NCI-H128 (cell line): ENCODE measurements around the gene TFB1M.
"Not testable (repeated sequence)": the region's sequence is repeated elsewhere in the genome, so short reads cannot be mapped to it uniquely, and the experiment has no call there.

ENCODE experiments used
- DNase-seq: peaks from one replicate; lab custom pipeline; 2025; ENCODE audit not compliant: unreplicated experiment; lab: John Stamatoyannopoulos, UW

Gene TFB1M

GRCh38 chr6:155244434-155244833, 69.8 kb downstream of the TFB1M start:
- DNase-seq: no peak

- DNase-seq: no peak
Observed at GRCh38 chr6:155241966-155242365, 72.3 kb downstream of the TFB1M start.

- no peak for DNase-seq
Observed at GRCh38 chr6:155240905-155241600, 73.2 kb downstream of the TFB1M start.

- no peak for DNase-seq
Observed at GRCh38 chr6:155237613-155238012, 76.7 kb downstream of the TFB1M start.

GRCh38 chr6:155235087-155235486, 79.2 kb downstream of the TFB1M start:
- DNase-seq: no peak

DNA sequence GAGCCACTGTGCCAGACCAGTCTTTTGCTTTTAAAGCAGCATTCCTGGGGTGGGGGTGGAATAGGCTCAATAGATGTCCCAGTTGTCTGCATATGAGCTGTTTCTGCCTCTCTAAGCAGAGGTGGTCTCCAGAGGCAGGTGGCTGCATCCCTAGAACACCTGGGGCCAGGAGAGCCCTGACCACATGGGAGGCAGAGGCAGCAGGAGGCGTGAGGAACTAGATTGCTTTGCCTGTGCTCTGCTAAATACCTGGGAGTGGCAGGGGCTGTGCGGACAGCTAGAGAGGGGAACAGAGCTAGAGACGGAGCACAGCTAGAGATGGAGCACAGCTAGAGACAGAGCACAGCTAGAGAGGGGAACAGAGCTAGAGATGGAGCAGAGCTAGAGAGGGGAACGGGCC, 79.6 kb downstream of the TFB1M start:
- DNase-seq: no peak

GRCh38 chr6:155234167-155234566, 80.1 kb downstream of the TFB1M start:
- no peak for DNase-seq

DNA sequence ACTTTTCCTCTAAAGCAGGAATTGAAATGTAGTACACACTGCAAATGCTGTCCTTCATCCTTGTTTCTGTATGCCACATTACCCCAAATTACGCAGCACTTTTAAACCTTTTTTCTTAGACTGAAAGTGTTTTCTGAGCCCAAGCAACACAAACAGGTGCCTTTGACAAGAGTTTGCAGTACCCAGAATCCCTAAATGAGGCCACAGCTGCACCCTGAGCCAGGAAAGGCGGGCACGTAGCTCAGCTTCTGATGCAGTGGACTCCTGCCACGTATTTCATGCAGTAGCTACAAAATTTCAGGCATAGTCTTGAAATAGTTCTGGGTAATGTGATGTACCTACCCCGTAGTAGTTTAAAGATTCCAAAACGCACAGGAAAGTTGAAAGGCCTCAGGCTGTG, 81.4 kb downstream of the TFB1M start:
- DNase-seq: no peak

DNA sequence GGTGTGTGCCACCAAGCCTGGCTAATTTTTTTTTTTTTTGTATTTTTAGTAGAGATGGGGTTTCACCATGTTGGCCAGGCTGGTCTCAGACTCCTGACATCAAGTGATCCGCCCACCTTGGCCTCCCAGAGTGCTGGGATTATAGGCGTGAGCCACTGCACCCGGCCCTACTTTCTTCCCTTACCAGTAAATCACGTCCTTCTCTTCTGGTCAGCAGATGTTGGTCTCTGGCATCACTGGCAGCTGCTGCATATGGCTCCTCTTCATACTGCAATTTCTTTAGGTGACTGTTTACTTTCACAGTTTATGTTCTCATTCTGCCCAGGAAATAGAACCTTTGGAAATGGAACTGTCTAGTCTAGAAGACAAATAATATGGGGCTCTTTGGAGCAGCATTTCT, 83.3 kb downstream of the TFB1M start:
- DNase-seq: not testable (repeated sequence)

GRCh38 chr6:155228546-155229166, 85.6 kb downstream of the TFB1M start:
- DNase-seq: no peak

- no peak for DNase-seq
Observed at GRCh38 chr6:155227046-155227445, 87.2 kb downstream of the TFB1M start.

- DNase-seq: no peak
Observed at GRCh38 chr6:155224618-155225017, 89.7 kb downstream of the TFB1M start.

DNA sequence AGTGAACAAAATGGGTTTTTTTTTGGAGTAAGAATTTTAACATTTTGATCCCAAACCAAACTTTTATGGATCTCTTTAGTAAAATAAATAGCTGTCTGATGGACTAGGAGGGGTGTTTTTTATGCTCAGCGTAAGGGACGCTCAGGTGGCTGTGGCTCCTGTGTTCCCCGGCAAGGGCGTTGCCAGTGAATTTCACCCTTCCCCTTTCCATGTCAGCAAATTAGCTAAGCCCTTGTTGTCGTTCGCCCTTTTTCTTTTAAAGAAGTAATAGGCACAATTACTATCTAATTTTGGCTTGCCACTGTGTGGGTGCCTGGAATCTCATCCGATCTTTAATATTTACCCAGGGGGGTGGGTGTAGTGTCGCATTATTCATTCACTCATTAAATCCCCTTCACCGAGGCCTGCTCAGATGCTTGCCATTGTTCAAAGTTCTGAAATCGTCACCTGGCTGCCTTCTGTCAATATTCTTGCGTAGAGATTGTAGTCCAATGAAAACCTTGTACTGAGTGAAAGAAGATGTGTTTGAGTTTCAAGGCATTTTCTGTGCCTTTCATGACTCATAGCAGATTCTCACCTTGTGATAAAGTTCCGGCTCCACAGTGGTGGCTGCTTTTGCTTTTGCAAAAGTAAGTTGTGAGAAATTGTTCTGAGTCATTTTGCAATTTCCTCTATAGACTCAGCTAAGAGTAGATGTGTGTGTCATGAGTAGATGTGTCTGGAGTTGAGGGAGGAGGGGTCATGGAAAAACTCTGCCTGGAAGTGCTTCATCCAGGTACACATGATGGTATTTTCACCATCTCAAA, 90.4 kb downstream of the TFB1M start:
- DNase-seq: no peak

DNA sequence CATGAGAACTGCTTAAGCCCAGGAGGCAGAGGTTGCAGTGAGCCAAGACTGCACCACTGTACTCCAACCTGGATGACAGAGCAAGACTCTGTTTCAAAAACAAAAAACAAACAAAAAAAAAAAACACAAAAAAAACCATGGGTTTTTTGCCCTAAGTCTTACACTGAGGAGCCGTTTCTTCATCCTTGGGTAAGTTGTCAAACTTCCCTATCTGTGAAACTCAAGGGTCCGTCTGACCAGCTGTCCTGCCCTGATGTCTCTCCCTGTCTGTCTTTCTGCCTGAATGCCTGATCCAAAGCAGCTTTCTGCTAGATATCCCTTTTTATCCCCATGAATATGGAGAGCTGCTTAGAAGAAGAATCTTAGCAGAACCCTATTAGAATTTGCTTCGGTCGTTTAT, 91.8 kb downstream of the TFB1M start:
- no peak for DNase-seq

DNA sequence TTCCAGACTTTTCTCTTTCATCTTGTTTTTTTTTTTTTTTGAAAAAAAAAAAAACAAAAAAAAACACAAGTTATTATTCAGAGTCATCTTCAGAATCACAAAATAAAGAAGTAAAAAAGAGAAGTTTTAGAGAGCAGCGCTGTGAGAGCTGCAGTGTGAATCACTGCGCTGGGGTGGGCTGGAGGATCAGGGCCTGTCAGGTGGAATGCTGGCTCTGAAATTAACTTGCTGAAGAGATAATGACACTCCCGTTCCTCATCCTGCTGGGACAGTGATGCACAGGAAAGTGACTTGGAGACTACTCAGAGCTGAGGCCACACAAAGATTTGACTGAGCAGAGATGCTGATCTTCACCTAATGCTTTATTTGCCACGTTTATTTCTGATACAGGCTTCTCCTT, 93.2 kb downstream of the TFB1M start:
- no peak for DNase-seq

- DNase-seq: no peak
Observed at GRCh38 chr6:155219858-155220301, 94.4 kb downstream of the TFB1M start.

DNA sequence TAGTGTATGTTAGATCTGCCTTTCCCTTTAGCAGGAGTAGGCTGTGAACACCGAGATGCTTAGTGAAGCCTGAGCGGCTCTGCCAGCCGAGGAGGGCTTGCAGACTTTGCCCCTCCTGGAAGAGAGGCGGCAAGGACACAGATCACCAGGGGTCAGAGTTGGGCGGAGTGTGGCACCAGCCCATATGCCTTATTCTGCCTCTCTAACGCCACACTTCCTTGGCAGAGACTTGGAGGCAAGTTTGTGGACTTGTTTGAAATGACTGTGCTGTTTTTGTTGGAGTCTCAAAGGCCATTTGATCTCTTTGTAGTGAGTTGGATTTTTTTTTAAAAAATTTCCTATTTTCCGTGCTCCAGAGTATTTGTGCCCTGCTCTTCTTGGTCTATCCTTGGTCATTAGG, 95.0 kb downstream of the TFB1M start:
- DNase-seq: no peak

DNA sequence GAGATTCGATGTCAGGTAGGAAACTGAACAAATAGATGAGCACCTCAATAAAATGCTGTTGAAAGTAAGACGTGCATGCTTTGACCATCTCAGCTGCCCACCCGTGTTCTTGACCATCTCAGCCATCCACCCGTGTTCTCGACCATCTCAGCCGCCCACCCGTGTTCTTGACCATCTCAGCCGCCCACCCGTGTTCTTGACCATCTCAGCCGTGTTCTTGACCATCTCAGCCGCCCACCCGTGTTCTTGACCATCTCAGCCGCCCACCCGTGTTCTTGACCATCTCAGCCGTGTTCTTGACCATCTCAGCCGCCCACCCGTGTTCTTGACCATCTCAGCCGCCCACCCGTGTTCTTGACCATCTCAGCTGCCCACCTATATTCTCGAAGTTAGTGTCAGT, 95.6 kb downstream of the TFB1M start:
- DNase-seq: not testable (repeated sequence)

DNA sequence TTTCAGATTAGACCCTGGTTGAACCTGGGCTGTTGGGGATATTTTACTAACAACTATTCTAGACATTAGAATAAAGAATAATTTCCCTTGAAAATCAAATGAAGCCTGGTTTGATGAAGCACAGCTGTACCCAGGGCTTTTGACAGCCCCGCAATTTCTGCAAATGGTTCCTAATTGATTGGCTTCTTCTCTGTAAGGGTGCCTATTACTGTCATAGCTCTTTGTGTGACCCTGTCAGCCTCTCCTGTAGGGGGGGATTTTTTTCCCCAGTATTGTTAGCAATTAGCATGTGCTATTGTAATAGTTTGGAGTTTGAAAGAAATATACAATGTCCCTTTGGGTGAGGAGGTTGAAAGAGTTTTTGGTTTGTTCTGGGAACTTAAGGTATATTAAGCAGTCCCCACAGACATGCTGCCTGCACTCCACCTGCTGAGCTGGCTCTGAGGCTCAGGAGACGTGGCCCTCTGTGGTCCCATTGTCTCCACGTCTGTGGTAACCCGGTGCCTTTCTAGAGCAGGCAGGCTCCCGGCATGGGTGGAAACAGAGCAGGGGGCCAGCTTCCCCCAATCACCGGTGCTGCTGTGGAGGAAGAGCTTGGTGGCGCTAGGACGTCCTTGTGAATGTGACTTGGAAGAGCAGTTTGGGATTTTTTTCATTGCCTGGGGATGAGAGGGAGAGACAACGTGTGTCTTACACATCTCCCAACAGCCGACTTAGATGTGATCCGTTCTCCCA, 97.8 kb downstream of the TFB1M start:
- no peak for DNase-seq

DNA sequence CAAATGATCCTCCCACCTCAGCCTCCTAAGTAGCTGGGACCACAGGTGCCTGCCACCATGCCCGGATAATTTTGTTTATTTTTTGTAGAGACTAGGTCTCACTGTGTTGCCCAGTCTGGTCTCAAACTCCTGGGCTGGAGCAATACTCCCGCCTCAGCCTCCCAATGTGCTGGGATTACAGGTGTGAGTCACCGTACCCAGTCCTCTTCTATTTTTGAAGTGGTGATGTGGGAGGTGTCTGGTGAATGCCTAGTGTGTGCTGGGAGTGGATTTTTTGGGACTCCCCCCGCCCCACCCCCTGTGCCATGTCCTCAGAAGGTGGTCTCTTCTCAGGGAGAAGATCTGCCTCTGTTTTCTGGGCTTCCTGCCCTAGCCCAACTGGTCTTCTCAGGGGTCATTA, 98.4 kb downstream of the TFB1M start:
- no peak for DNase-seq

- no peak for DNase-seq
Observed at GRCh38 chr6:155213611-155214372, 100.5 kb downstream of the TFB1M start.
